ENCODE results near the gene PROM2.

The PROM2 gene

DNA sequence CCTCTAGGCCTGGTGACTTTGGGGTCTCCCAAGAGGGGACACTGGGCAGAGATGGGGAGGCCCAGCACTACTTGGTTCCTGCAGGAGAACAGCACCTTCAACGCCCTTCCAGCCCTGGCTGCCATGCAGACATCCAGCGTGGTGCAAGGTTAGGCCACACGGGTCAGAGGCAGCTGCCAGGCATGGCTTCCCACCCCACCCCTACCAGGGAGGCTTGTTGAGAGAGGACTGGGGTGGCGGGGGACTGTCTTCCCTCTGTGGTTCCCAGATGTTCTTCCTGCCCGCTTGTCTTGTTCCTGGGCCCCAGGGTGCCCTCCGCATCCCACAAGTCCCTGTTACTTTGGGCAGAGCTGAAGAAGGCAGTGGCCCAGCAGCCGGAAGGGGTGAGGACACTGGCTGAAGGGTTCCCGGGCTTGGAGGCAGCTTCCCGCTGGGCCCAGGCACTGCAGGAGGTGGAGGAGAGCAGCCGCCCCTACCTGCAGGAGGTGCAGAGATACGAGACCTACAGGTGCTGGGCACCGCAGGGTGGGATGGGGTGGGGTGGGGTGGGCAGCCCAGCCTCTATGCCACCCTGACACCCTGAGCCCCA is 4.5 kb downstream of the PROM2 start:
- Histone ChIP-seq H3K27ac (ENCODE audit: low read depth, low read length) (no peak overlapping the region), H3K9me3 (ENCODE audit: low read length) (no peaks in the 10 kb centered on the region), H3K9ac (ENCODE audit: low read length) (no peak overlapping the region), H3K36me3 (ENCODE audit: insufficient read depth, low read length) (no peaks in the 10 kb centered on the region), H3K4me3 (ENCODE audit: low read depth in 1 of 2, low read length in 2 of 2) (no peak overlapping the region), H3K27me3 (ENCODE audit: control insufficient read depth in 1 of 2, insufficient read depth in 2 of 2, low read length in 2 of 2) (no peaks in the 10 kb centered on the region), H3K4me1 (ENCODE audit: insufficient read depth, low read length) (no peaks in the 10 kb centered on the region)

DNA sequence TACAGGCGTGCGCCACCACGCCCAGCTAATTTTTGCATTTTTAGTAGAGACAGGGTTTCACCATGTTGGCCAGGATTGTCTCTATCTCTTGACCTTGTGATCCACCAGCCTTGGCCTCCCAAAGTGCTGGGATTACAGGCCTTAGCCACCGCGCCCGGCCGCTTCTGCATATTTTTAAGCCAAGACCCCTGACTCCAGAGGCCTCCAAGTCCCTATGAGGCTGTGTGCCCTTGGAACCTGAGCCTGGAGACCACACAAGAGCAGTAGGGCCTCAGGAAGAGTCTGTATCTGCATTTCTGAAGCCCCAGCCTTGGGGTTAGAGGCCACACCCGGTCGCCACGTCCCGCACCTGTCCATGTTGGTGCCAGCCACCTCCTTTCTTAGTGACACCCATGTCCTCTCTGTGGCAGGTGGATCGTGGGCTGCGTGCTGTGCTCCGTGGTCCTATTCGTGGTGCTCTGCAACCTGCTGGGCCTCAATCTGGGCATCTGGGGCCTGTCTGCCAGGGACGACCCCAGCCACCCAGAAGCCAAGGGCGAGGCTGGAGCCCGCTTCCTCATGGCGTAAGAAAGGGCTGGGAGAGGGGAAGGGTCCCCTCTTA is 5.3 kb downstream of the PROM2 start:
- H3K4me1 ChIP-seq (ENCODE audit: insufficient read depth, low read length), result no peaks in the 10 kb centered on the region
- no peaks in the 10 kb centered on the region for H3K9me3 ChIP-seq (ENCODE audit: low read length)
- no peak overlapping the region for H3K9ac ChIP-seq (ENCODE audit: low read length)
- no peak overlapping the region for H3K4me3 ChIP-seq (ENCODE audit: low read depth in 1 of 2, low read length in 2 of 2)
- no peak overlapping the region for H3K27ac ChIP-seq (ENCODE audit: low read depth, low read length)
- no peaks in the 10 kb centered on the region for H3K27me3 ChIP-seq (ENCODE audit: control insufficient read depth in 1 of 2, insufficient read depth in 2 of 2, low read length in 2 of 2)
- H3K36me3 ChIP-seq (ENCODE audit: insufficient read depth, low read length), result no peaks in the 10 kb centered on the region

DNA sequence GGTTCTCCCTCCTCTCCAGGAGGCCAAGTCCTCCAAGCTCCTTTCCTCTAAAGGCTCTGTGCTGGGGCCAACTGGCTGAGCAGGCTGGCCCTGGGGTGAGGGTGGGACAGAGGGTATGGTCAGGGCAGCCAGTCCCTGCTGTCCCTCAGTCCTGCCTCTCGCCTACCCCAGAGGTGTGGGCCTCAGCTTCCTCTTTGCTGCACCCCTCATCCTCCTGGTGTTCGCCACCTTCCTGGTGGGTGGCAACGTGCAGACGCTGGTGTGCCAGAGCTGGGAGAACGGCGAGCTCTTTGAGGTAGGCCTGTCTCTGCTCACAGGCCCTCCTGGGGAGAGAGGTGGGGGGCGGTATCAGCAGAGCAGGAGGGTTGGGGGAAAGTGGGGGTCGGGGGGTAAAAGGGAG is 6.8 kb downstream of the PROM2 start:
- Histone ChIP-seq H3K4me3 (ENCODE audit: low read depth in 1 of 2, low read length in 2 of 2) (no peak overlapping the region), H3K27ac (ENCODE audit: low read depth, low read length) (no peak overlapping the region), H3K4me1 (ENCODE audit: insufficient read depth, low read length) (no peaks in the 10 kb centered on the region), H3K27me3 (ENCODE audit: control insufficient read depth in 1 of 2, insufficient read depth in 2 of 2, low read length in 2 of 2) (no peaks in the 10 kb centered on the region), H3K9me3 (ENCODE audit: low read length) (no peaks in the 10 kb centered on the region), H3K9ac (ENCODE audit: low read length) (no peak overlapping the region), H3K36me3 (ENCODE audit: insufficient read depth, low read length) (no peaks in the 10 kb centered on the region)

DNA sequence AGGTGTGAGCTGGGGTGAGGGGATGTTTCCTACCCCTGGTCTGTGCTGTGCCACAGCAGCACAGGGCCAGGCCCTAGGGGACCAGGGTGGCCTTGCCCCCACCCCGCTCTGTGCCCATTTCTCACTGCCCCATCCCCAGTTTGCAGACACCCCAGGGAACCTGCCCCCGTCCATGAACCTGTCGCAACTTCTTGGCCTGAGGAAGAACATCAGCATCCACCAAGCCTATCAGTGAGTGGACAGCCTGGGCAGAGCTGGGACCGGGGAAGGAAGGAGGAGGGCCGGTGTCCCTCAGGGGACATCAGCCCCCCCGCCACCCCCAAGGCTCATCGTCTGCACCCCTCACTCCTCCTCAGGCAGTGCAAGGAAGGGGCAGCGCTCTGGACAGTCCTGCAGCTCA is 7.5 kb downstream of the PROM2 start:
- H3K9ac ChIP-seq (ENCODE audit: low read length), result no peak overlapping the region
- H3K27me3 ChIP-seq (ENCODE audit: control insufficient read depth in 1 of 2, insufficient read depth in 2 of 2, low read length in 2 of 2), result no peaks in the 10 kb centered on the region
- no peaks in the 10 kb centered on the region for H3K36me3 ChIP-seq (ENCODE audit: insufficient read depth, low read length)
- H3K9me3 ChIP-seq (ENCODE audit: low read length), result no peaks in the 10 kb centered on the region
- H3K4me1 ChIP-seq (ENCODE audit: insufficient read depth, low read length), result no peaks in the 10 kb centered on the region
- no peak overlapping the region for H3K27ac ChIP-seq (ENCODE audit: low read depth, low read length)
- H3K4me3 ChIP-seq (ENCODE audit: low read depth in 1 of 2, low read length in 2 of 2), result no peak overlapping the region

DNA sequence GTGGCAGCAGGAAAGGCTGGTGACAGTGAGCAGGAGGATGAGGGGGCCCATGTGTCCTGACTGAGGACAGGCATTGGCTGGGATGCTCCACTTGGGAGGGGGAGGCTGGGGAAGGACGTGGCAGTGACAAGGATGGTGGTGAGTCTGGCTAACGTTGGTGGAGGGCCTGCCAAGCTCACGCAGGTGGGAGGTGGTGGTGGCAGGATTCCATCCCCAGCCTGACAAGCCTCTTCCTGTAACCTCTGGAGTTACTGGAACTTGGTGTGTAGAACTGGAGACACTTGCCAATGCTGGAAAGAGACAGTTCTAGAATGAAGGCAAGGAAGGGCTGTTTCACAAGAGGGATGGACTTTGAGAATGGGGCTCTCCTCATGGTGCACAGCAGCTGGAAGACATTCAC is 8.2 kb downstream of the PROM2 start:
- Histone ChIP-seq H3K9me3 (ENCODE audit: low read length) (no peaks in the 10 kb centered on the region), H3K27ac (ENCODE audit: low read depth, low read length) (no peak overlapping the region), H3K9ac (ENCODE audit: low read length) (no peak overlapping the region), H3K4me3 (ENCODE audit: low read depth in 1 of 2, low read length in 2 of 2) (no peak overlapping the region), H3K4me1 (ENCODE audit: insufficient read depth, low read length) (no peaks in the 10 kb centered on the region), H3K36me3 (ENCODE audit: insufficient read depth, low read length) (no peaks in the 10 kb centered on the region), H3K27me3 (ENCODE audit: control insufficient read depth in 1 of 2, insufficient read depth in 2 of 2, low read length in 2 of 2) (no peaks in the 10 kb centered on the region)

DNA sequence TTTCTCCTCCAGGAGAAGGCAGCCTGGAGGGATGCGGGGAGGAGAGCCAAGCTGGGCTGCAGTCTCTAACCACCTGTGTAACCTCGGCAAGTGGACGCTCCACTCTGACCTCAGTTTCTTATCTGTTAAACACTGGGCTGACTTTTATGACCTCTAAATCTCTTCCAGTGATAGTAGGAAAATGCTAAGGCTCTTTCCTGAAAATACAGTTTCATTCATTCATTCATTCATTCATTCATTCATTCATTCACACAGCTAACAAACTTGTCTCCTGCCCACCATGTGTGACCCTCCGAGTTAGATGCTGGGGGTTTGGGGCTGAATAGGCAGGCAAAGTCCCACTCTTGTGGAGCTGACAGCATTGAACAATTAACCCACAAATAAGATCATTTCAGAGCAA is 9.3 kb downstream of the PROM2 start:
- H3K4me3 ChIP-seq (ENCODE audit: low read depth in 1 of 2, low read length in 2 of 2), result no peak overlapping the region
- H3K36me3 ChIP-seq (ENCODE audit: insufficient read depth, low read length), result no peaks in the 10 kb centered on the region
- no peaks in the 10 kb centered on the region for H3K27me3 ChIP-seq (ENCODE audit: control insufficient read depth in 1 of 2, insufficient read depth in 2 of 2, low read length in 2 of 2)
- H3K4me1 ChIP-seq (ENCODE audit: insufficient read depth, low read length), result no peaks in the 10 kb centered on the region
- H3K27ac ChIP-seq (ENCODE audit: low read depth, low read length), result no peak overlapping the region
- no peaks in the 10 kb centered on the region for H3K9me3 ChIP-seq (ENCODE audit: low read length)
- no peak overlapping the region for H3K9ac ChIP-seq (ENCODE audit: low read length)

DNA sequence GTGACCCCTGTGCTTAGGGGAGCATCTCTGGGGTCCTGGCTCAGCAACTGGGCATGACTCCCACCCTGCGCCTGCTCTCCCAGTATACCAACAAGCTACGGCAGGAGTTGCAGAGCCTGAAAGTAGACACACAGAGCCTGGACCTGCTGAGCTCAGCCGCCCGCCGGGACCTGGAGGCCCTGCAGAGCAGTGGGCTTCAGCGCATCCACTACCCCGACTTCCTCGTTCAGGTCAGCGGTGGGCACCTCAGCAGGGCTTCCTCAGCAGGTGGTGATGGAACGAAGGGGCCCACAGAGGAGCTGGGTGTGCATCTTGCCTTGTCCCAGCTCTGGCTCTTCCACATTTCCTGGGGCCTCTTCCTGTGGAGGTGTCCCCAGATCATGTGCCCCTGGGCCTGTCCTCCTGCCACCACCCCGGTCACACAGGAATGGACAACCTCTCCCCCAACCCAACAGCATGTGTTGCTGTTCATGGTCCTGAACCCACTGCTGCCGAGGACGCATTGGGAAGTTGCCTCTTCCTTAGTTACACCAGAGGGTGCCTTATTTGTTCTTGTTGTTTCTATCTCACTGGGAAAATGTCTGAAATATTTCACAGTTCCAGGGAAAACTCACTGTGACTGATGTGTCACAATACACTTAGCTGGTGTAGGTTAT is 10.8 kb downstream of the PROM2 start:
- H3K27ac ChIP-seq (ENCODE audit: low read depth, low read length), result no peak overlapping the region
- no peak overlapping the region for H3K9ac ChIP-seq (ENCODE audit: low read length)
- H3K4me1 ChIP-seq (ENCODE audit: insufficient read depth, low read length), result no peaks in the 10 kb centered on the region
- H3K36me3 ChIP-seq (ENCODE audit: insufficient read depth, low read length), result no peaks in the 10 kb centered on the region
- H3K27me3 ChIP-seq (ENCODE audit: control insufficient read depth in 1 of 2, insufficient read depth in 2 of 2, low read length in 2 of 2), result no peaks in the 10 kb centered on the region
- H3K9me3 ChIP-seq (ENCODE audit: low read length), result no peaks in the 10 kb centered on the region
- no peak overlapping the region for H3K4me3 ChIP-seq (ENCODE audit: low read depth in 1 of 2, low read length in 2 of 2)

DNA sequence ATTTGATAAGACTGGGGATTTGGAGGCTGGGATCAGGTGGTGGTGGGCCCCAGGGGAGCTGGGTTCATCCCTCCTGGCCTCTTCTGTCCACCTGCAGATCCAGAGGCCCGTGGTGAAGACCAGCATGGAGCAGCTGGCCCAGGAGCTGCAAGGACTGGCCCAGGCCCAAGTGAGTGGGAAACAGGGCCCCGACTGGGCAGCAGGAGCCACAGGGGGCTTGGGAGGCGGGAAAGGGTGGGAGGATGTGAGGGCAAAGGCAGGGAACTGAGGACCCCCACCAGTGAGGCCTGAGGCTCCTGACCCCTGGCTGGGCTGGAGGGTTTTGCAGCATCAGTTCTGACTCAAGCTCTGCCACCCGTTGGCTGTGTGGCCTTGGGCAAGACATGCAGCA is 11.3 kb downstream of the PROM2 start:
- Histone ChIP-seq H3K4me1 (ENCODE audit: insufficient read depth, low read length) (no peaks in the 10 kb centered on the region), H3K27ac (ENCODE audit: low read depth, low read length) (no peak overlapping the region), H3K27me3 (ENCODE audit: control insufficient read depth in 1 of 2, insufficient read depth in 2 of 2, low read length in 2 of 2) (no peaks in the 10 kb centered on the region), H3K36me3 (ENCODE audit: insufficient read depth, low read length) (no peaks in the 10 kb centered on the region), H3K9me3 (ENCODE audit: low read length) (no peaks in the 10 kb centered on the region), H3K9ac (ENCODE audit: low read length) (no peak overlapping the region), H3K4me3 (ENCODE audit: low read depth in 1 of 2, low read length in 2 of 2) (no peak overlapping the region)

DNA sequence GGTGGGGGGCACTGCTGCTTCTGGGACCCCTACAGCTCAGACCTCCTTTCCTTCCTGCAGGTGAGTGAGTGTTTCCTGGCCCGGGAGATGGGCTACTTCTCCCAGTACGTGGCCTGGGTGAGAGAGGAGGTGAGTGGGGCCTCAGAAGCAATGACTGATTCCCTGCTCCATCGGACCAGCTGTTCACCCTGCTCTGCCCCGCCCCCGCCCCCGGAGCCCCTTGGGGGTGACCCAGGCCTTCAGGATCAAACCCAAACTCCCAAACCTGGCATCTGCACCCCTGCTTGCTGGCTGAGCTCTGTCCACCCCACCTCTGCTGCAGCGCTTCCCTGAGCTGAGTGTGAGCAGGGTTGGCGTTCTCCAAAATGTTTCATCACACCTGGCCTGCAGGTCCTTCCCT is 13.1 kb downstream of the PROM2 start:
- no peak overlapping the region for H3K27ac ChIP-seq (ENCODE audit: low read depth, low read length)
- H3K27me3 ChIP-seq (ENCODE audit: control insufficient read depth in 1 of 2, insufficient read depth in 2 of 2, low read length in 2 of 2), result no peaks in the 10 kb centered on the region
- no peaks in the 10 kb centered on the region for H3K9me3 ChIP-seq (ENCODE audit: low read length)
- no peak overlapping the region for H3K4me3 ChIP-seq (ENCODE audit: low read depth in 1 of 2, low read length in 2 of 2)
- H3K4me1 ChIP-seq (ENCODE audit: insufficient read depth, low read length), result no peaks in the 10 kb centered on the region
- no peaks in the 10 kb centered on the region for H3K36me3 ChIP-seq (ENCODE audit: insufficient read depth, low read length)
- no peak overlapping the region for H3K9ac ChIP-seq (ENCODE audit: low read length)

DNA sequence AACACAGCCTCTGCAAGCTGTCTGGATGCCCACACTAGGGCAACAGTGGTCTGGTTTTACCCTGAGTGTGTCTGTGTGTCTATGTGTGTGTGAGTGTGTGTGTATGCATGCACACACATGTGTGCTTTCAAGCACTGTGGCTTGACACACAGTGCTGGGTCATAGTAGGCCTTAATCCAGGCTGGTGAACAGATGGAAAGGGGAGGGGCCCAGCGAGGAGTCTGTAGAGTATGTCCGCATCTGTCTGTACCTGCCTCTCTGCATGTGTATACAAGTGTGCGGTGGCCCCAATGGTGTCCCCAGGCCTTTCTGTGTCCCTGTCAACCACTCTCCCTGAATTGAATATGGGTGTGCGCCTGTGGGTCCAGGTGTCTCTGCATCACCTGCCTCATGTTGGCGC is 13.6 kb downstream of the PROM2 start:
- Histone ChIP-seq H3K4me3 (ENCODE audit: low read depth in 1 of 2, low read length in 2 of 2) (no peak overlapping the region), H3K27ac (ENCODE audit: low read depth, low read length) (no peak overlapping the region), H3K27me3 (ENCODE audit: control insufficient read depth in 1 of 2, insufficient read depth in 2 of 2, low read length in 2 of 2) (no peaks in the 10 kb centered on the region), H3K9ac (ENCODE audit: low read length) (no peak overlapping the region), H3K9me3 (ENCODE audit: low read length) (no peaks in the 10 kb centered on the region), H3K4me1 (ENCODE audit: insufficient read depth, low read length) (no peaks in the 10 kb centered on the region), H3K36me3 (ENCODE audit: insufficient read depth, low read length) (no peaks in the 10 kb centered on the region)

DNA sequence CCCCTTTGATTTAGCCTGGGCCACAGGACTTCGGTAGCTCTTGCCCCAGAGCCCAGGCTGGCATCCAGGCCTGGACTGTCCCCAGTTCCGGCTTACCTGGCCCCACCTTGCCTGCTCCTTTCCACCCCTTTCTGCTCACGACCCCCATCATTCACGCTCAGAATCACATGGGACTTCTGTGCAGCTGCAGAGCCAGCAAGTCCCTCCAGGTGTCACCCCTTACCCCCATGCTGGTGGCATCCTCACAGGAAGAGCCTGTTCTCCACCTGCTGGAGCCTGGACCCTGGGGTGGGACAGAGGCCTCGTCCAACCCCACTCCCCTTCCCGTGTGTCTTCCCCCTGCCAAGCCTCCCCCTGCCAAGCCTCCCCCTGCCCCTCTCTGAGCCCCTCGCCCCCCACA is 15.0 kb downstream of the PROM2 start:
- Histone ChIP-seq H3K36me3 (ENCODE audit: insufficient read depth, low read length) (no peaks in the 10 kb centered on the region), H3K4me1 (ENCODE audit: insufficient read depth, low read length) (no peaks in the 10 kb centered on the region), H3K27me3 (ENCODE audit: control insufficient read depth in 1 of 2, insufficient read depth in 2 of 2, low read length in 2 of 2) (no peaks in the 10 kb centered on the region), H3K4me3 (ENCODE audit: low read depth in 1 of 2, low read length in 2 of 2) (no peak overlapping the region), H3K9ac (ENCODE audit: low read length) (no peak overlapping the region), H3K27ac (ENCODE audit: low read depth, low read length) (no peak overlapping the region), H3K9me3 (ENCODE audit: low read length) (no peaks in the 10 kb centered on the region)

DNA sequence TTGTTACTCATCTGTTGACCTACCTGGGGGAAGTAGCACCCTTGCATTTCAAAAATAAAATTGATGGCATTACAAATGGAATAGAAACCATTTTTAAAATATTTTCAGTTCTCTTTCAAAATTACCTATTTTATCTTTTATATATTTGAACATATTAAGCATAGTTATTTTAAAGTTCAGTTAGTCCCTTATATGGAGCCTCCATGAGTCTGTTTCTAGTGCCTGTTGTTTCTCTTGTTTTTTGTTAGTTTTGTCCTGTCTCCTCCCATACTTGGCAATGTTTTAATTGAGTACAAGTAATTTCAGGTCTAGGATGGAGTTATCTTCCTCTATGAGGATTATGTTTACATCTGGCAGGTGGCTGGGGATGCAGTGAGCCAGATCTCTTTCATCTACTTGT is 17.0 kb downstream of the PROM2 start:
- Histone ChIP-seq H3K4me1 (ENCODE audit: insufficient read depth, low read length) (no peaks in the 10 kb centered on the region), H3K9me3 (ENCODE audit: low read length) (no peaks in the 10 kb centered on the region)

More for the DNA sequence above, 17.0 kb downstream of the PROM2 start:
- Histone ChIP-seq H3K9ac (ENCODE audit: low read length) (no peak overlapping the region), H3K27ac (ENCODE audit: low read depth, low read length) (no peak overlapping the region), H3K27me3 (ENCODE audit: control insufficient read depth in 1 of 2, insufficient read depth in 2 of 2, low read length in 2 of 2) (no peaks in the 10 kb centered on the region), H3K4me3 (ENCODE audit: low read depth in 1 of 2, low read length in 2 of 2) (no peak overlapping the region), H3K36me3 (ENCODE audit: insufficient read depth, low read length) (no peaks in the 10 kb centered on the region)

Data from muscle layer of colon (tissue), 2 donors.